Stimulated activated CD8-positive, alpha-beta memory T cell treated with anti-CD3 and anti-CD28 coated beads, Interleukin-4, amount 100 ng/mL, for 24 hours (primary cell): ENCODE data around the gene SBF2.
"Not testable (repeated sequence)": the region's sequence is repeated elsewhere in the genome, so short reads cannot be mapped to it uniquely, and the experiment has no call there.

Experiments used
- DNase-seq: peaks from one replicate; pipeline ENCODE4 v3.0.0-alpha.2; 2020; ENCODE audit warnings: low read depth

Gene SBF2

DNA sequence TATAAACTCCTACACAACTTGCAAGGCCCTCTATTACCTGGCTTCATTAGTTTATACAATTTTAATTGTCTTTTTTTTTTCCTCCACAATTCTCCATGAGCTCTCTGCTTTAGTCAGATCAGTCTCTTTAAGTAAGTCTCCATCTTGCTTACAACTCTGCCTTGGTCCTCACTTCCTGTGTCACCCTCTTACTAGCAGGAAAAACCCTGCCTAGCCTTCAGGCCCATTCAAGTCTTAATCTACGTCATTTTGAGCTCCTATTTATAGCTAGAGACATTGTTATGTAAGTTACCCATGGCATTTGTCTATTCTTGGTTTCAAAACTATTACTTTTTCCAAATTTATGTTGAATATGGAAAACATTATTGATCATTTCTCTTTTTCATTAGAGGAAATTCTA lies 177.4 kb downstream of the SBF2 start:
- DNase-seq: no peak

DNA sequence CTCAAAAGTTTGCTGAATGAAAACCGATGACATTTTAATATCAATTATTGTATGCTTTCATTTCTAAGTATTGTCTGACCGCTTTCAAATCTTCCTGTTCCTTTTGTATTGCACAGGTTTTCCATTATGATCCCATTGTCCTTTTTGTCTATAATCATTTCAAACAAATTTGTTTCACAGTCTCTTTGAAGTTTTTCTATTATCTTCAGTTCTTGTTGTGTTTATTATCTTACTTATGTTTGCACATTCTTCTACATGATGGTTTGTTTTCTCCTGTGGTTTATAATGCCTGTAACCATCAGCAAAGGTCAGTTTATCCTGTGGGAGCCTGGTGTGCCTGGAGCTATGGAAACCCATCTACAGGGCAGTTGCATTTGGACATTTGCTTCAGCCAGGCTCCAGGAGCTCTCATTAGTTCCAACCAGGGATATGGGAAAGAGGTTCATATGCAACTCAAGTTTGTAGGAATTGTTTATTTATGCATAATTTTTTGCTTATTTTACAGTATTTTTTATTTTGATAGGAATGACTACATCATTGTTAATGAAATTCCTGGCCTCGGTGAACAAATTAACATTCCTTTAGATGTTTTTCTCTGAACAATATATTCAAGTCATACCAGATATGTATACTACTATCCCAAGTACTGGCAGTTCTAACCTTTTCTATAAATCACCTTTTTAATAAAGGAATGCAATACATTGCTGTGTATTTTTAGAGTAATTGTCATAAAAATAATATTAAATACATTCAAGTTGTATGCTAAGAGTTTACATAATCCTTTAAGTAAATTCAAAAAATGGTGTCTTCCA lies 179.2 kb downstream of the SBF2 start:
- no peak for DNase-seq

- DNase-seq: no peak
Observed at GRCh38 chr11:10113852-10114251, 180.2 kb downstream of the SBF2 start.

DNA sequence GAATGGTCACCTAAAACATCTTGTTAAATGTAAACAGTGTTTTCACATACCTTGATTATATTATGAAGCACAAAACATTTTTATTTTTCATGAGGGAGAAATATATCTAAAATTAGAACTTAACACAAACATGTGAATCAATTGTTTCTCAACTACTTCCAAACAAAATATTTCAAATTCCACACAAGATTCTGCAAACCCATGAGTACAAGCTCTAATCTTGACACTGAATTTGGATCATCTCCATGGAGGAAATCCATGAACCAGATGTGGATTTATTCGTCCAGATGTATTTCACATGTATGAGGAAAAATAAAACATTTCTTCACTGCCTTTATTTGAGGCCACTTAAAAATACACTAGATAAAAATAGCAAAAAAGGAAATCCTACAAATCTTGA lies 184.2 kb downstream of the SBF2 start:
- DNase-seq: no peak

DNA sequence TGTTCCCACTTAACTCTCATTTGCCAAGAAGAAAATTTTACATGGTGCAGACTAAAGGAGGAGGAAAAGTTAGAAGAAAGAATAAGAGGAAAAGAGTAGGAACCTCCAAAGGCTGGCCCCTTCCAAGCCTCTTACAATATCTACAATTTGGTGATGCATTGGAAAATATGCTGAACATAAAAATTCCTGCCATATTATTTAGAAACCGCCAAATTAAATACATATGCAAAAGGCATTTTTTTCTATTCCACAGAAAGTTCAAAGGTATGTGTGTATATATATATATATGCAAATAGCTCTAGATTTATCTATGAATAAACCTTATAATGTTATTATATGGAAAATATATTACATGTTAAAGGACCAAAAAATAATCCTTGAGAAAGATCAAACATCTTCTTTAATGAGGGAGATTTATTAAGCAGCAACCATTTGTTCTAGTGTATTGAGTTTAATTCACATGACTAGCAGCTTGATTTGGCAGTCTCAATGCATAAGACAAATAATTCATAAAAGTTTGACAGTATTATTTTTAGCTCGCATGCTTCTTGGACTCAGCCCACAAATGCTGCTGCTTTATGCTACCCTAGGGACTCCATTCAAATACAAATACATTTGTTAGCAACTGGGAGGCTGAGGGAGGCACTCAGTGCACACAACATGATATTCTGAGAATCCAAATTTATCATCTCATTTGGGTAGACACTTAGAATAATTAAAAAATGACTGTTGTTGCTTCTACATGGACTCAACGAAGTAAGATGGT lies 184.9 kb downstream of the SBF2 start:
- no peak for DNase-seq

DNA sequence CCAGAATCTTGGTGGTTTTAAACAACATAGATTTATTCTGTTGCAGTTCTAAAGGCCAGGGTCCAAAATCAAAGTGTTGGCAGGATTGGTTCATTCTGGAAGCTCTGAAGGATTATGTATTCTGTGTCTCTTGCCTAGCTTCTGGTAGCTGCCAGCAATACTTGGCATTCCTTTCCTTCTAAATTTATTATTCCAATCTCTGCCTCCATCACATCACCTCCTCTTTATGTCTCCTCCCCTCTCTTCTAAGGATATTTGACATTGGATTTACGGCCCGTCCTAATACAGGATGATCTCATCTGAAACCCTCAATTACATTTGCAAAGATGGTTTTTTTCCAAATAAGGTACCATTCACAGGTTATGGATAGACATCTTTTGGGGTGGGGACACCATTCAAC lies 186.5 kb downstream of the SBF2 start:
- no peak for DNase-seq

DNA sequence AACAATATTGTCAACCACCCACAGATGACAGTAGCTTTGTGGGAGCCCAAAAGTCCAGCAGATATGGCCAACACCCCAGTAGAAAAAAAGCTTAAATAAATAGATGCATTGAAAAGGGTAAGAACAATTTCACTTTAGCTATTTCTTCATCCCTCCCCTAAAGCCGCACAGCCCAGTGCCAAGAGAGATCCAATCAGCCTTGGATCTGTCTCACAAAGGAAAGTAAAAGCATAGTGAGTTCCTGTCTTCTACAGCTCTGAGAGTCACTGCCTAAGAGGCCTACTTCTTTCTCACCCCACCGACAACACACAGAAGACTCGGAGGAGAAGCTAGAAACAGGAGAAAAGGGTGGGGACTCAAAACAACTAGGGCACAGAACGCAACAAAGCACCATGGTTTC lies 196.4 kb downstream of the SBF2 start:
- DNase-seq: no peak

DNA sequence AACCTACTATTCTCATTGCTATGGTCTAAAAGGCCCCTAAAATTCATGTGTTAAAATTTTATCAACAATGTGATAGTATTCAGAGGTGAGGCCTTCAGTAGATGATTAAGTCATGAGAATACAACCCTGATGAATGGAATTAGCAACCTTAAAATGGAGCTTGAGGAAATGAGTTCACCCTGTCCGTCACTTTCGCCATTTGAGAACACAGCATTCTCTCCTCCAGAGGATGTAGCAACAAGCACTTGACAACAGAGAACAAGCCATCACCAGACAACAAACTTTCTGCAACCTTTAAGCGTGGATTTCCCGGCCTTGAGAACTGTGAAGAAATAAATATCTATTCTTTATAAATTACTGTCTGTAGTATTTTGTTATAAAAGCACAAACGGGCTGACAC lies 197.0 kb downstream of the SBF2 start:
- no peak for DNase-seq

DNA sequence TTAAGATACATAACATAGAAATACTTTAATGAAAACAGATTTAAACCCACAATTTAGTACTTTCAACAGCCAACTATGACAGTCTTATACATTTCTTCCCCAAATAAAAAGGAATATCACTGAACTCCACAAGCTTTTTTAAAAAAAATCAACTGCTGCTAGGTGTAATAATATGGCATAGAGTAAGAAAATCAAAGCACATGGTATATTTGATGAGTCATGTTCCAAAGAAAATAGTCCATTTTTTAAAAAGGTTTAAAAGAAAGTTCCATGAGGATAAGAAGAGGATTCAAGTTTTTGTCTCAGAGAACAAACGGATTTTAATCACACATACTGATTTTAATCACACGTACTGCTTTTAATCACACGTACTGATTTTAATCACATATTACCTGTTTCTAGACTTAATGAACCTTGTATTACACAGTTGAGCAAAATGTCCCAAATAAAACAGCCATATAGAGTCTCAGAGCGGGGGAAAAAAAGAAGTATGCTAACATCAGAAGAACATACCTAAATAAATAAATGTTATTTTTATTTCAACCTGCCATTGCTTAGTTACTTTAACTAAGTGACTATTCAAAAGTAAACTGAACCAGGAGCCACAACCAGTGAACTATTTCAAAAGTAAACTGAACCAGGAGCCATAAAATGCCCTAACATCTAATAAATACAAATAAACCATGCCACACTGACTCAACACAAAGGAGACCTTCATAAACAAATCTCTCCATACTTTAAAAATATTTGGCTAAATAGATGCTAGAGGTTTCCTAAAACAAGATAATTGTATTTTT lies 198.4 kb downstream of the SBF2 start:
- DNase-seq: no peak

GRCh38 chr11:10092426-10092825 lies 201.6 kb downstream of the SBF2 start:
- no peak for DNase-seq

DNA sequence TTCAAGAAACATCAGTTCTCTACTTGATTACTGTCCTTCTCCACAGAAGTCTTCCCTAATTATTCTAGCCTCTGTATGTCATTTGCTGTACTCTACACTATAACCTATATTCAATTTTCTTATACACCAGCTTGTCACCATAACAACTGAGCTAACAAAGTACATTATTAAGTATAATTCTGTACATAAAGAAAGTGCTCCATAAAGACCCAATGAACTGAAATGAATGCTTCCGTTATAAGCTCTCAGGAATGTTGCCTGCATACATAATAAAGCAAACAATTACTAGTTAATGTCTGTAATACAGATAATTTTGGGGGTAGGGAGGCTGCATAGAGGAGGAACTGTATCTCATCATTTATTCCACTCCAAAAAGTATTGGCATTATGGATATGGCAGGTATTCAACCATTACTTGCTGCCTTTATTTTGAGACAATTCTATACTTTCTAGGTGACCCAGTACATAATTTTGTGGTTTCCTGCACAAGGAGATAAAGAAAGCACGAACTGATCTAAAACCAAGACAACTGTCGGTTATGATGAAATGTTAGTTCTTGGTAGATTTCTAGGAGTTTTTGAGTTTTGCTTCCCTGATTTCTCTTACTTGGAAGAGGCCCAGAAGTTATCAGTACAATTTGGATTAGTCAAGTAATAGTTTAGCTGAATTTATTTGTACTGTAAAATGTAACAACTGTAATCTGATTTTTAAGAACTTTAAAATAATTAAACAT lies 202.5 kb downstream of the SBF2 start:
- no peak for DNase-seq

- DNase-seq: not testable (repeated sequence)
Observed at GRCh38 chr11:10087923-10088225, 206.1 kb downstream of the SBF2 start.

- no peak for DNase-seq
Observed at GRCh38 chr11:10087186-10087922, 206.7 kb downstream of the SBF2 start.

DNA sequence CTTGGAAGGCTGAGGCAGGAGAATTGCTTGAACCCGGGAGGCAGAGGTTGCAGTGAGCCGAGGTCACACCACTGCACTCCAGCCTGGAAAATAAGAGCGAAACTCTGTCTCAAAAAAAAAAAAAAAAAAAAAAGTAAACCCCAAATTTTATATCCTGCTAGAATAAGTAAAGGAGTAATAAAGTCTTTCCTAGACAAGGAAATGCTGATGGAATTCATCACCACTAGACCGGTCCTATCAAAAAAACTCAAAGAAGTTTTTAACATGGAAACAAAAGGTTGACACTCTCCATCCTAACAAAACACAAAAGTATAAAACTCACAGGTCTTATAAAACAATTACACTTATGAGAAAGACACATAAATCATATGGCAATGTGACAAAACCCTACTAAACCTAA lies 213.9 kb downstream of the SBF2 start:
- DNase-seq: no peak

DNA sequence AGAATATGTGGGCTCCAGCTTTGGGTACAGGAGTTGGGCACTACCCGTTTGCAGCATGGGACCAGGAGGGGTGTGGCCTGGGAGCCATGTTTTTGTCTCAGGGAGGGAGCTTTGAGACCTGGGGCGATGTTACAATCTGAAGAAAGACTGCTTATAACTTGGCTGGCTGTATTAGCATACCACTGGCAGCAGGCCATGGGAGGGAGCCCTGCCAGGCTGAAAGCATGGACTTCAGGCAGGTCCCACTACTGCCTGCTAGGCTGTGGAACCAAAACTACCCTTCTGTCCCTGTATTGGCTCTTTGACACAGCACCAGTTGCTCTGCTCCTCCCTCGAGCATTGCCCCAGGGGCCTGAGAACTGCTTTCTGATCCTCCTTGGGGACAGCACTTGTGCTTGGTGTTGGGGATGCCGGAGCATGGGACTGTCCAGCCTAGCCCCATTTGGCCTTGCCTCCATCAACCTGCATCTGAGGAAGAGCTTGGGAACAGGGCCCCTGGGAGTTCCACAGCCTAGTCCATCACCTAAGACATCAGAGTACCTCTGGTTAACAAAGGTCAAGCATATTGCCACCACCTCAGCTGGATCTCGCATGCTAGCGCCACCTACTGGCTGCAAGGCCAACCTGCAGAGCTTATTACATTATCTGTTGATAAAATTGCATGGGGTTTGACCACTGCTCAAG lies 217.4 kb downstream of the SBF2 start:
- DNase-seq: no peak

DNA sequence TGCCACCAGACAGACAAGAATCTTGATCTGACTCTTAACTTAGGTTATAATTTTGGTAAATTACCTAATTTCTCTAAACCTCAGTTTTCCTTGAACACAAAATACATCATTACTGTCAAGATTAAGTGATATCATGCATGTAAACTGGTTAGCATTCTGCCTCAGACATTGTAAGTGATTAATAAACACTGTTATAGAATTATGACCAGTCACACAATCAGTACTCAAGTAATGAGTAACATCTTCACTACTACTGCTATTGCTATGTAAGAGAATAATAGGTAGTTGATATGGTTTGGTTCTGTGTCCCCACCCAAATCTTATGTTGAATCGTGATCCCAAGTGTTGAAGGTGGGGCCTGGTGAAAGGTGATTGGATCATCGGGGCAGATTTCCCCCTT lies 218.9 kb downstream of the SBF2 start:
- no peak for DNase-seq

DNA sequence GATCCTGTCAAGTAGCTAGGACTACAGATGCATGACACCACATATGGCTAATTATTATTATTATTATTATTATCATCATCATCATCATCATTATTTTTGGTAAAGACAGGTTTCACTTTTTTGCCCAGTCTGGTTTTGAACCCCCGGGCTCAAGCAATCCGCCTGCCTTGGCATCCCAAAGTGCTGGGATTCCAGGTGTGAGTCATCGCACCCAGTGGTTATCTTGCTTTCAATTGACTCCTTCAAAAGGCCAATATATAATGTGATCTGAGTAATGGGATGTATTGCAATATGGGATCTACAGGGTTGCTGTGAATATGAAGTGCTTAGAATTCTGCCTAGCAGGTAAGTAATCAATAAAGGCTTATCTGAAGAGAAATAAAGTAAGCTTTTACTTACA lies 221.2 kb downstream of the SBF2 start:
- DNase-seq: no peak

DNA sequence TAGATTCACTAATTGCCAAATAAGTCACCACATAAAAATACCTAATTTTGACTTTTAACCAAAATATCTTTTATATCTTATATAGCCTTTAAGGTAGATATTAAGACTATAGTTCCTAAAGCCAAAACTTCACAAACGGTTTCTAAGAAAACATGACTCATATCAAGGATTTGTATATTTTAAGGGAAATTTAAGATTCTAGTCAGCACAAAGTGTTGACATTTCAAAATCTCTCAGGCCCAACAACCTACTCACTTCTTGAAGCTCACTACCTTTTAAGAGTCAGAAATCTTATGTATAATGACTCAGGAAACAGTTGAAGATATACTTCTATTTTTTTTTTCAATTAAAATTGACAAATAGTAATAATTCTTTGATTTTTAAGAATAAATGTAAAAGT lies 221.9 kb downstream of the SBF2 start:
- no peak for DNase-seq

DNA sequence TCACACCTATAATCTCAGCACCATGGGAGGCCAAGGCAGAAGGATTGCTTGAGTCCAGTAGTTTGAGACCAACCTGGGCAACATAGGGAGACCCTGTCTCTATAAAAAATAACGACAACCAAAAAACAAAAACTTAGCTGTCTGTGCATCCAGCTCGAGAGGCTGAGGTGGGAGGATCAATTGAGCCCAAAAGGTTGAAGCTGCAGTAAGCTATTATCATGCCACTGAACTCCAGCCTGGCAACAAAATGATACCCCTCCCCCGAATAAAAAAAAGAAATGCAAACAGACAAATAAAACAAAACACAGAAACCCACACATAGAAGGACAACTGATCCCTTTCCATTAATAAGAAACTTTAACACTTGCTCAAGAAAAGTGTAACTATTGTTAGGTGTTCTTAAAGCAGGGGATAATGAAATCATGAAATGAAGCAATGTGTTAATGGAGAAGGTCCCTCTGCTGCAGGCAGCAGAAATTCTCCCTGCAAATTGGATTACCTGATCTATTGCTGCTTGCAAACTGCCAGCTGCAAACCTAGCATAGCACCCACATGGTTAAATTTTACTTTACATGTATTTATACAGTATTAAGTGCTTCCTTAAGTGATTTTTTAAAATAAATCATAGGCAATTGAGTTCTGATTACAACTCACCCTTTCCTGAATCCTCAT lies 226.3 kb downstream of the SBF2 start:
- no peak for DNase-seq

DNA sequence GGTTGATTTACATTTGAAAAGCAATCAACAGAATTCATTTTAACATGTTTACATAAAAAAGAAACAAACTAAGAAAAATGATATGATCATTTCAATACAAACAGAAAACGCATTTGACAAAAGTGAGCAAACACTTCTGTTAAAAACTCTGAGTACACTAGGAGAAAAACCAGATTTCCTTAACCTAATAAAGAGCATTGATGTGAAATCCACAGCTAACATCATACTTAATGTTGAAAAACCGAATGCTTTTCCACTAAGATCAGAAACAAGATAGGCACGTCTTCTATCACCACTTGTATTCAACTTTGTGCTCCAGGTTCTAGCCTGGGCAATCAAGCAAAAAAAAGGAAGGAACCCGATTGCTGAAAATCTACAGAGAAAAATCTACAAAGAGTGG lies 227.6 kb downstream of the SBF2 start:
- no peak for DNase-seq
